Esophagus squamous epithelium (tissue), 5 donors: ENCODE measurements around the gene FBXW2. TPM values are rescaled to one million over a fixed set of nuclear protein-coding genes. Genes with fewer than 3 reads are reported as not detected.

Experiments
- DNase-seq: peaks from one replicate; lab custom pipeline; 2025; lab: John Stamatoyannopoulos, UW
- H3K27ac ChIP-seq, 4 donors: fragments of 200-600 bp; sonication (generic); one replicate each; pipeline ENCODE4 v1.5.1; 2016 to 2019; ENCODE audit warnings: mild to moderate bottlenecking in 1 of 4
- H3K27me3 ChIP-seq, 4 donors: fragments of 200-600 bp; sonication (generic); 1 replicate in 3 of 4; 2 replicates in 1 of 4; pipeline versions ENCODE4 v1.5.1 to v1.6.0; 2017 to 2021; ENCODE audit warnings: antibody characterized with exemption in 1 of 4
- H3K36me3 ChIP-seq, 3 donors: fragments of 200-600 bp; sonication (generic); one replicate each; pipeline ENCODE4 v1.5.1; 2016 to 2019
- H3K4me1 ChIP-seq, 3 donors: fragments of 200-600 bp; sonication (generic); one replicate each; pipeline ENCODE4 v1.5.1; 2017 to 2019
- H3K4me3 ChIP-seq, 4 donors: fragments of 200-600 bp; sonication (generic); 1 replicate in 3 of 4; 2 replicates in 1 of 4; pipeline ENCODE4 v1.5.1; 2016 to 2019; ENCODE audit warnings: mild to moderate bottlenecking in 2 of 4, moderate library complexity in 1 of 4
- H3K9me3 ChIP-seq, 3 donors: fragments of 200-600 bp; sonication (generic); one replicate each; pipeline ENCODE4 v1.5.1; 2016 to 2019
- POLR2A ChIP-seq, 4 donors: fragments of 450-650 bp; IDR thresholded peaks; one replicate each; pipeline ENCODE4 v1.6.1; 2017; ENCODE audit warnings: antibody characterized with exemption in 4 of 4, mild to moderate bottlenecking in 4 of 4, moderate library complexity in 3 of 4
- WGBS, 2 donors: methylation state at CpG; one replicate each; pipeline ENCODE4 v1.1.5; 2018; 5-methylcytosine and 5-hydroxymethylcytosine counted together
- intact Hi-C: fragments of 100-400 bp; cut with DNase I; formaldehyde crosslinking; loops from one replicate; pipeline ENCODE4 v1.15.0; 2022
- total RNA-seq, 4 donors: library from RNA; depleted of rRNA; stranded (reverse); fragments of >200 nt; gene quantifications; one replicate each; pipeline ENCODE4 v1.1.0, GENCODE V29; 2016
- TF ChIP-seq, protein P1 (sequence below), 6 experiments: fragments of 450-650 bp in 4 of 6; fragments of 200-600 bp in 2 of 6; sonication (generic) in 2 of 6; IDR thresholded peaks; one replicate each; pipeline ENCODE4 v1.5.1; 2016 to 2019; ENCODE audit warnings: antibody characterized with exemption in 6 of 6, mild to moderate bottlenecking in 4 of 6, moderate library complexity in 4 of 6
- donor health status: DM: yes; HTN: yes; CAD: no.

The FBXW2 gene
- total RNA-seq, 4 donors from 2014 or later = 23.1 to 41.6 (median 31.7) TPM

DNA sequence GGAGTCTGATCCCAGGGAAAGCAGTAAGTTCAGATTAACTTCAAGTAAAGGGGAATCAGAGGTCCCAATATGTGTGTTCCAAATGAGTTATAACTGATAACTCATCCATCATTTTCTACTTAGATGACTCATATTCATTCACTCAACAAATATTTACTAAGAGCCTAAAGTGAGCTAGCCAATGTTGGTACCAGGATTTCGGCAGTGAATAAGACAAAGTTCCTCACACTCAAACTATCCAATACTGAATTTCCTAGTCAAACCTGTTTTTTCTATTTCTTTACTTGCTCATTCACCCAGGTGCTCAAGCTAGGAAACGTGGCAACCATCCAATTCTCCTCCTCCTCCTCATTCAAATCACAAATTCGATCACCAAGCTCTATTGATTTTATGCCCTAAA lies 25.8 kb downstream of the FBXW2 start:
- Histone ChIP-seq H3K27me3 (no peaks in the 10 kb centered on the region), H3K4me1 (peaks cover 8 to 30% (median 14%) of the 10 kb centered on the region in 3 donors), H3K36me3 (peaks cover 0 to 98% (median 45%) of the 10 kb centered on the region in 3 donors)

DNA sequence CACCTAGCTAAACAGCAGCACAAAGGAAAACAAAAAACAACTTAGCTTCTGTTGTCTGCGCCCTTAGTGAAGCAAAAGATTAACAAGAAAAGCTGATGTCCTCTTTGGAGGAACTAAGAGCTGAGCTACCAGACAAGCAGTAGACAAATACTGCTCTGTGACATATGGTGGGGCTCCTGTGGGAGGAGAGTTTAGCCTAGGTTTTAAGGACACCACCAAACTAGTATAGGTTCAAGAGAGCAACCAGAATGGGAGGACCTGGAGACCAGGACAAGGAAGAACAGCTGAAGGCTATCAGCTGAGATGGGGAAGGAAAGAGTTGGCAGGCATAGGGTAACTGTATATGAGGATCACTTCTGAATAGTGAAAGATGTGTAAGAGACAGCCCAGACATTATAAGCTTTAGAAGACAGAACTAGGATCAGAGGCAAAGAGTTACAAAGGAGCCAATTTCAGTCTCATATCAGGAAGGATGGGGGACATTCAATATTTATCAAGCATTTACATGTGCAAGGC lies 27.2 kb downstream of the FBXW2 start:
- 86 to 94% methylated on average over 1 of the region's 1 CpG for WGBS, 2 donors
- Histone ChIP-seq H3K9me3 (no peaks in the 10 kb centered on the region), H3K27me3 (no peaks in the 10 kb centered on the region), H3K36me3 (peaks cover 0 to 98% (median 33%) of the 10 kb centered on the region in 3 donors), H3K4me1 (peaks cover 8 to 30% (median 14%) of the 10 kb centered on the region in 3 donors), H3K27ac (no peak overlapping the region), H3K4me3 (no peak overlapping the region)
- DNase-seq = no peak
- TF ChIP-seq, protein P1, sequence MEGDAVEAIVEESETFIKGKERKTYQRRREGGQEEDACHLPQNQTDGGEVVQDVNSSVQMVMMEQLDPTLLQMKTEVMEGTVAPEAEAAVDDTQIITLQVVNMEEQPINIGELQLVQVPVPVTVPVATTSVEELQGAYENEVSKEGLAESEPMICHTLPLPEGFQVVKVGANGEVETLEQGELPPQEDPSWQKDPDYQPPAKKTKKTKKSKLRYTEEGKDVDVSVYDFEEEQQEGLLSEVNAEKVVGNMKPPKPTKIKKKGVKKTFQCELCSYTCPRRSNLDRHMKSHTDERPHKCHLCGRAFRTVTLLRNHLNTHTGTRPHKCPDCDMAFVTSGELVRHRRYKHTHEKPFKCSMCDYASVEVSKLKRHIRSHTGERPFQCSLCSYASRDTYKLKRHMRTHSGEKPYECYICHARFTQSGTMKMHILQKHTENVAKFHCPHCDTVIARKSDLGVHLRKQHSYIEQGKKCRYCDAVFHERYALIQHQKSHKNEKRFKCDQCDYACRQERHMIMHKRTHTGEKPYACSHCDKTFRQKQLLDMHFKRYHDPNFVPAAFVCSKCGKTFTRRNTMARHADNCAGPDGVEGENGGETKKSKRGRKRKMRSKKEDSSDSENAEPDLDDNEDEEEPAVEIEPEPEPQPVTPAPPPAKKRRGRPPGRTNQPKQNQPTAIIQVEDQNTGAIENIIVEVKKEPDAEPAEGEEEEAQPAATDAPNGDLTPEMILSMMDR (IDR thresholded peaks at IDR 0.05) = no peak
- no peak for TF ChIP-seq POLR2A (IDR thresholded peaks at IDR 0.05)
- intact Hi-C loops = no loop called here

More for the DNA sequence above, 25.8 kb downstream of the FBXW2 start:
- Histone ChIP-seq H3K27ac (peak overlapping the region in 2 of 4 donors; percentile 45 to 49), H3K4me3 (no peak overlapping the region), H3K9me3 (no peaks in the 10 kb centered on the region)
- DNase-seq = no peak
- intact Hi-C loops = no loop called here
- WGBS, 2 donors = 38 to 45% methylated on average over 3 of the region's 3 CpGs
- no peak for TF ChIP-seq POLR2A (IDR thresholded peaks at IDR 0.05)
- TF ChIP-seq, protein P1 (IDR thresholded peaks at IDR 0.05) = no peak

DNA sequence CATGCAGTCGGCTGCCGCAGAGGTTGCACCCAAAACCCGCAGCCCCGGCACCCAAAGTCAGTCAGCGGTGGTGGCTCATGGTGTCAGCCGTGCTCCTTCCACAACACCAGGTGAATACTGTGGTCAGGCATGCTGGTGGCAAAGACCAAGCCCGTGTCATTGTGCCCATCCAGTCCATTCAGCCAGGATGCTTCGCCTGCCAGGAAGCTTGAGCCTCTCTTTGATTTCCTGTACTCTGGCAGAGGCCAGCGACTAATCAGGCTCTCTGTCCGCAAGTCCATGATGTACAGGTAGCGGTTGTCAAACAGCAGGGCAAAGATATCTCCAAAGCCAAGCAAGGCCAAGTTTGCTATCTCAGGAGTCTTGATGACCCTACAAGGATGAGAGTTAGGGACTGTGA lies 28.7 kb downstream of the FBXW2 start:
- intact Hi-C loops = no loop called here
- 93 to 94% methylated on average over 3 to 11 of the region's 11 CpGs for WGBS, 2 donors
- DNase-seq = no peak

DNA sequence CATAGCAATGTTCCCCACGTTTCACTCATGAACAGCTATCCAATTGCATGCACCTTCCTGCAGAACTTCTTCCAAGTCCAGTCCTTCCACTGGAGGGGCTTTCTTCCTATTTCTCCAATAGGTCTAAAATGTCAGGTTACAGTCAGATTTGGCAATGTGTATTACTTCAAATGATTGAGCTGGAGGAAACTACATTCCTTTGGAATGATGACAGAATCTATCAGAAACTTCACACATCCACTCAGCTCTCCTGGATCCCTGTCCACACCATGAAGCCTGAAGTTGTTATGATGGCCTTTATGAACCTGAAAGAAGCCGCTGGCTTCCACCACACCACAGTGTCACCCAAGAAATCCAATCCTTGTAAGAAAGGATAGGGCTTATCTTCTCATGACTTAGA lies 32.2 kb downstream of the FBXW2 start:
- intact Hi-C loops = no loop called here
- peaks cover 0 to 4% (median 0%) of the 10 kb centered on the region in 3 donors for H3K4me1 ChIP-seq
- DNase-seq = no peak
- 73 to 75% methylated on average over 2 of the region's 2 CpGs for WGBS, 2 donors
- no peaks in the 10 kb centered on the region for H3K9me3 ChIP-seq
- H3K27ac ChIP-seq = no peak overlapping the region
- H3K36me3 ChIP-seq = peaks cover 0 to 78% (median 19%) of the 10 kb centered on the region in 3 donors
- no peak for TF ChIP-seq POLR2A (IDR thresholded peaks at IDR 0.05)
- TF ChIP-seq, protein P1 (IDR thresholded peaks at IDR 0.05) = no peak
- H3K4me3 ChIP-seq = no peak overlapping the region
- H3K27me3 ChIP-seq = no peaks in the 10 kb centered on the region

More for the DNA sequence above, 28.7 kb downstream of the FBXW2 start:
- H3K4me3 ChIP-seq = no peak overlapping the region
- no peak overlapping the region for H3K27ac ChIP-seq
- H3K27me3 ChIP-seq = no peaks in the 10 kb centered on the region
- peaks cover 8 to 32% (median 14%) of the 10 kb centered on the region in 3 donors for H3K4me1 ChIP-seq
- peaks cover 0 to 98% (median 33%) of the 10 kb centered on the region in 3 donors for H3K36me3 ChIP-seq
- H3K9me3 ChIP-seq = no peaks in the 10 kb centered on the region
- TF ChIP-seq POLR2A (IDR thresholded peaks at IDR 0.05) = no peak
- TF ChIP-seq, protein P1 (IDR thresholded peaks at IDR 0.05) = no peak

DNA sequence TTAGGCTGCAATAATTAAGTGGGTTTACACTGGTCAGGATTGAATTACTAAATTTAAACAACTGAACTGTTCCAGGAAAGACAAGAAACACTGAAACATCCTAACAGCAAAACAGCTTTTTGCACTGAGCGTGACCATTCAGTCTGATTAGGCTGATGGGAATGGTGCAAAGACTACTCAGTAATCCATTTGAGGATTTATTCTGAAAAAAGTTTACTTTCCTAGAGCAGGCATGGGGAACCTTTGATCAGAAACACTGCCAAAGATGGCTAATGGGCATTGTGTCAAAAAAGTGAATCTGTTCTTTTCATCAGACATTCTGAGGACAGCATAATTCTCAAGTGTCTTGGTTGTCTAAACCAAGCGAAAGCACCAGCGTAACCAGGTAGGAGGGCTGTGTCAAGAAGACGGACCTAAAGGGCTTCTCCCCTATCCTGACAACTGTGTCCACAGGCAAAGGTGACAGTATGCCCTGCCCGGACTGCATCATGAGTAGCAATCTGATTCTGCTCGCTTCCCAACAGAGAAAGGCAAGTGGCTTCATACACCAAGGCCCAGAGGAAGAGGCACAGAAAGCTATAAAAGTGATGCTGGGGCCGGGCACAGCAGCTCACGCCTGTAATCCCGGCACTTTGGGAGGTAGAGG lies 33.3 kb downstream of the FBXW2 start:
- DNase-seq = no peak
- intact Hi-C loops = loop anchor here (5.0 kb wide), 1 partner anchor 177 kb away; no protein-coding TSS in a partner anchor
- TF ChIP-seq POLR2A (IDR thresholded peaks at IDR 0.05) = no peak
- TF ChIP-seq, protein P1 (IDR thresholded peaks at IDR 0.05) = no peak
- Histone ChIP-seq H3K4me3 (no peak overlapping the region), H3K27ac (peak overlapping the region in 2 of 4 donors; percentile 13 to 14), H3K36me3 (peaks cover 0 to 67% (median 19%) of the 10 kb centered on the region in 3 donors), H3K27me3 (no peaks in the 10 kb centered on the region), H3K4me1 (peaks cover 0 to 8% (median 0%) of the 10 kb centered on the region in 3 donors), H3K9me3 (no peaks in the 10 kb centered on the region)
- 95 to 96% methylated on average over 8 to 9 of the region's 9 CpGs for WGBS, 2 donors
